Coronary artery (tissue), 2 donors: ENCODE data around the gene INSIG2.

Experiments
- DNase-seq: peaks from one replicate; pipeline ENCODE4 v3.0.0-alpha.2; 2017; ENCODE audit warnings: low spot score
- H3K27ac ChIP-seq, 2 donors: fragments of 200-600 bp; sonication (generic); one replicate each; pipeline ENCODE4 v1.5.1; 2016 to 2019
- H3K4me3 ChIP-seq: fragments of 200-600 bp; sonication (generic); 2 replicates; pipeline ENCODE4 v1.5.1; 2016; ENCODE audit warnings: mild to moderate bottlenecking, moderate library complexity
- CTCF ChIP-seq: fragments of 200-600 bp; sonication (generic); IDR thresholded peaks from one replicate; pipeline ENCODE4 v1.5.1; 2019; ENCODE audit warnings: antibody characterized with exemption

Gene INSIG2

DNA sequence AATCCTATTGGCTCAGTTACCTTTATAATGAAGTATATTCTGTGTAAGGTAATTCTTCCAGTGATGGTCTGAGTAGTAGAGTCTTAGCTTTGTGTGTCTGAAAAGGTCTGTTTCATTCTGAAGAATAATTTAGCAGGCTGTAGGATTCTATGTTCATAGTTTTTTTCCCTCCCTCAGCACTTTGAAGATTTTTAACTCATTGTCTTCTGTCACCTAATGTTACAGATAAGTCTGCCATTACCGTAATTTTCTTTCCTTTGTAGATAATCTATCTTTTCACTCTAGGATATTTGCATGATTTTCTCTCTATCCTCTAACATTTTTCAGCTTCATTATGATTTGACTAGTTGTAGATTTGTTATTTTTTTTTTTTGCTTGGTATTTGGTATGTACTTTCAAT, 22.7 kb downstream of the INSIG2 start:
- no peak for DNase-seq
- Histone ChIP-seq H3K4me3 (no peak overlapping the region), H3K27ac (no peak overlapping the region)
- TF ChIP-seq CTCF, result no peak

DNA sequence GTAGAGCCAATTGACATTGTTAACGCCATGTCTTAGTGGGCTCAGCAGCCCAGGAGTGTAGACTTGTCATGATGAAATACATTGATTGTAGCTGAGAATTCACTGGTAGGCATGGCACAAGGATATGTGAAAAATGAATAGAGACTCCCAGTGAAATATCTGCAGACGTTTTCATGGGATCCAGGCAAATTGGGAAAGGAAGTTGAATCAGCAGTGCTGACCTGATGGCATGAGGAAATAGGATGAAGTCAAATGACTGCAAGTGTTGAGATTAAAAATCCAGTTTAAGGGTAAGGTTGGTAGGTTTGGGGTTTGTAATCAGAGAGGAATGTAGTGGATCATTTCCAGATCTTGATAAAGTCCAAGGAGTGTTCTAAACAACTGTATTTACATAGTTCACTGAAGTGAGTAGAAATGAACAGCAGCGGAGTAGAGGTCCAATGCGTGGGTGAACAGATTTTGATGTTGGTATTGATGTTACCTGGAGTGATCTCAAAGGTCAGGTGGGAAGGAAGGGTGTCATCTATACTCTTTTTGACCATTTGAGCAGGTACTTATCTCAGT, 24.6 kb downstream of the INSIG2 start:
- Histone ChIP-seq H3K27ac (no peak overlapping the region), H3K4me3 (no peak overlapping the region)
- no peak for DNase-seq
- TF ChIP-seq CTCF, result no peak

DNA sequence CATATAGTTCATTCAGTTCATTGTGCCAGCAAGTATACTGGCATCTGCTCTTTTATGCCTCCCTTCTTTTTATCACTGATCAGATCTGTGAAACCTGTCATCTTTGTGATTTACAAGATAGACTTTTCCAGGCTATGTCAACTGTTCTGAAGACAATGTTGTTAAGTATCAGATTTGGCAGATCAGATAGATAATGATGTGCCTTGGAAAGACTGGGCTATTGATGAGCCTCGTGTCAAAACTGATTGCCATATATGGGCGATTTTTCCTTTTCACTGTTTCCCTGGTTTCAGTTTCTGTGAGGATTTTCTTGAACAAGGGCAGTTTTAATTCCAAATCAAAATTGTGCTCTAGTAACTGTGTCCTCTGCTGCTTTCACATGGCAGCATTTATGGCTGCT, 26.6 kb downstream of the INSIG2 start:
- no peak for TF ChIP-seq CTCF
- Histone ChIP-seq H3K4me3 (no peak overlapping the region), H3K27ac (no peak overlapping the region)
- DNase-seq, result no peak

- Histone ChIP-seq H3K27ac (no peak overlapping the region), H3K4me3 (no peak overlapping the region)
- DNase-seq, result no peak
- no peak for TF ChIP-seq CTCF
Observed at GRCh38 chr2:118115761-118116160, 27.5 kb downstream of the INSIG2 start.

DNA sequence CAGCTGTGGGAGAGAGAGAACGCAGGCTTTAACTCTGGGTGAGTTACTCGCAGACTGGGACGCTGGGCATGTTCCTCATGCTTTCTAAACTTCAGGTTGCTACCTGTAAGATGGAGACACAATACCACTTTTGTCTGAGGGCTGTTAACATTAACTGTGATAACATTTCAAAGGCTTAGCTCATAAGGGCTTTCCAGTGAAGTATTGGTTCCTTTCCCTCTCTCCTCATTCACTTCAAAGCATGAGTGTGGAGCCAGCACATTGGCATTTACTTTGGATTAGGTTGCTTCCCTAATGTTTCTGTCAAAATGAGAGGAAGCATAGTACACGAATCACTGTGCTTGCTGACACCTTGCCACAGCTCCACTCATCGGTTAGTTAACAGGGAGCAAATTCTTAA, 30.2 kb downstream of the INSIG2 start:
- no peak for TF ChIP-seq CTCF
- no peak for DNase-seq
- Histone ChIP-seq H3K27ac (no peak overlapping the region), H3K4me3 (no peak overlapping the region)

- Histone ChIP-seq H3K27ac (peak overlapping the region in 1 of 2 donors; percentile 29), H3K4me3 (no peak overlapping the region)
- TF ChIP-seq CTCF, result no peak
- no peak for DNase-seq
Observed at GRCh38 chr2:118119158-118119727, 31.0 kb downstream of the INSIG2 start.

DNA sequence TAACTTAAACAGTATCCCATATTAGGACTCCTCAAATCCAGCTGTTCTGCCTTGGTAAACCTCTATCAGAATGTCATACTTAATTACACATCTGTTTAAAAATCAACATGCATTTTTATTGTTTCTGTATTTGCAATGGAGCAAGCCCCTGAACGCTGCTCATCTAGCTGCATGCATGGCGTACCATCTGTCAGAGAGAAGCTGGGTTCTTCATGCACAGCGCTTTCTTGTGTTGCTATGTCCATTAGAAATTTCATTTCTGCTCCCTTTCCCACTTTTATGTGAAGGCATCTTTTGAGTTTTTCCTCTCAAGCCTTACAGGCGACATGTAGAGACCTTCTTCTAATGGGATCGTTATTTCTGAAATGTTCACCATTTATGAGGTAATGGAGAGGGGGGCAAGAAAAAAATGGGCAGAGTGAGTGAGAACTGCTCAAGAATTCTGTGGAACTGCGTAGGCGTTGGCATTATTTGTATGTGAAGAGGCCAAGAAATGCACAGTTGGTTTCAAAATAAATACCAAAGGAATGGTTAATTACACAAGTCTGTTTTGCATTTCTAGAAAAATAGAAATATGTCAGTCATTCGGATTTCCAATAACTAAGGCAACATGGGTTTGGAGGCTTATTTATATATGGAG, 31.6 kb downstream of the INSIG2 start:
- peak overlapping the region; percentile 5 for H3K4me3 ChIP-seq
- no peak for DNase-seq
- TF ChIP-seq CTCF, result no peak
- H3K27ac ChIP-seq, result peak overlapping the region in 1 of 2 donors; percentile 29
